HL-60 (cell line): ENCODE results near the gene TTLL8.

Experiments used
- DNase-seq, 2 experiments: peaks; one replicate each; pipeline ENCODE4 v3.0.0-alpha.2; 2010 to 2020; ENCODE audit warnings: low read depth in 1 of 2, low spot score in 1 of 2
- H3K27ac ChIP-seq: fragments of 250-450 bp; sonication (Bioruptor Pico); replicated peaks from 2 replicates; pipeline ENCODE4 v1.5.1; 2020; ENCODE audit warnings: mild to moderate bottlenecking, moderate library complexity
- H3K27me3 ChIP-seq: fragments of 250-450 bp; sonication (Bioruptor Pico); 2 replicates; pipeline ENCODE4 v1.5.1; 2021; ENCODE audit warnings: mild to moderate bottlenecking, moderate library complexity; ENCODE audit not compliant: insufficient read depth, poor library complexity, severe bottlenecking
- H3K4me3 ChIP-seq: replicated peaks from 2 replicates; pipeline ENCODE4 v1.5.1; 2011; ENCODE audit warnings: mild to moderate bottlenecking, control low read depth, low read length; ENCODE audit not compliant: insufficient read depth
- GABPA ChIP-seq: IDR thresholded peaks from 2 replicates; pipeline ENCODE4 v1.6.1; 2012; ENCODE audit warnings: low read depth
- POLR2AphosphoS5 ChIP-seq: IDR thresholded peaks from 2 replicates; pipeline ENCODE4 v1.6.1; 2012; ENCODE audit warnings: low read depth
- SPI1 ChIP-seq: IDR thresholded peaks from 2 replicates; pipeline ENCODE4 v1.6.1; 2012; ENCODE audit warnings: low read depth, mild to moderate bottlenecking, borderline replicate concordance
- TF ChIP-seq, protein P1 (sequence below): IDR thresholded peaks from one replicate; pipeline ENCODE4 v1.5.1; 2011; ENCODE audit warnings: low read length, control low read depth, inconsistent platforms; ENCODE audit not compliant: insufficient read depth
- TF ChIP-seq, protein P2 (sequence below): IDR thresholded peaks from 2 replicates; pipeline ENCODE4 v1.6.1; 2012; ENCODE audit warnings: low read depth; ENCODE audit not compliant: insufficient replicate concordance

TTLL8 gene

GRCh38 chr22:49997251-49997599, 60.9 kb downstream of the TTLL8 start:
- TF ChIP-seq, protein P1, sequence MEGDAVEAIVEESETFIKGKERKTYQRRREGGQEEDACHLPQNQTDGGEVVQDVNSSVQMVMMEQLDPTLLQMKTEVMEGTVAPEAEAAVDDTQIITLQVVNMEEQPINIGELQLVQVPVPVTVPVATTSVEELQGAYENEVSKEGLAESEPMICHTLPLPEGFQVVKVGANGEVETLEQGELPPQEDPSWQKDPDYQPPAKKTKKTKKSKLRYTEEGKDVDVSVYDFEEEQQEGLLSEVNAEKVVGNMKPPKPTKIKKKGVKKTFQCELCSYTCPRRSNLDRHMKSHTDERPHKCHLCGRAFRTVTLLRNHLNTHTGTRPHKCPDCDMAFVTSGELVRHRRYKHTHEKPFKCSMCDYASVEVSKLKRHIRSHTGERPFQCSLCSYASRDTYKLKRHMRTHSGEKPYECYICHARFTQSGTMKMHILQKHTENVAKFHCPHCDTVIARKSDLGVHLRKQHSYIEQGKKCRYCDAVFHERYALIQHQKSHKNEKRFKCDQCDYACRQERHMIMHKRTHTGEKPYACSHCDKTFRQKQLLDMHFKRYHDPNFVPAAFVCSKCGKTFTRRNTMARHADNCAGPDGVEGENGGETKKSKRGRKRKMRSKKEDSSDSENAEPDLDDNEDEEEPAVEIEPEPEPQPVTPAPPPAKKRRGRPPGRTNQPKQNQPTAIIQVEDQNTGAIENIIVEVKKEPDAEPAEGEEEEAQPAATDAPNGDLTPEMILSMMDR = no peak
- no peak for TF ChIP-seq SPI1
- TF ChIP-seq, protein P2, sequence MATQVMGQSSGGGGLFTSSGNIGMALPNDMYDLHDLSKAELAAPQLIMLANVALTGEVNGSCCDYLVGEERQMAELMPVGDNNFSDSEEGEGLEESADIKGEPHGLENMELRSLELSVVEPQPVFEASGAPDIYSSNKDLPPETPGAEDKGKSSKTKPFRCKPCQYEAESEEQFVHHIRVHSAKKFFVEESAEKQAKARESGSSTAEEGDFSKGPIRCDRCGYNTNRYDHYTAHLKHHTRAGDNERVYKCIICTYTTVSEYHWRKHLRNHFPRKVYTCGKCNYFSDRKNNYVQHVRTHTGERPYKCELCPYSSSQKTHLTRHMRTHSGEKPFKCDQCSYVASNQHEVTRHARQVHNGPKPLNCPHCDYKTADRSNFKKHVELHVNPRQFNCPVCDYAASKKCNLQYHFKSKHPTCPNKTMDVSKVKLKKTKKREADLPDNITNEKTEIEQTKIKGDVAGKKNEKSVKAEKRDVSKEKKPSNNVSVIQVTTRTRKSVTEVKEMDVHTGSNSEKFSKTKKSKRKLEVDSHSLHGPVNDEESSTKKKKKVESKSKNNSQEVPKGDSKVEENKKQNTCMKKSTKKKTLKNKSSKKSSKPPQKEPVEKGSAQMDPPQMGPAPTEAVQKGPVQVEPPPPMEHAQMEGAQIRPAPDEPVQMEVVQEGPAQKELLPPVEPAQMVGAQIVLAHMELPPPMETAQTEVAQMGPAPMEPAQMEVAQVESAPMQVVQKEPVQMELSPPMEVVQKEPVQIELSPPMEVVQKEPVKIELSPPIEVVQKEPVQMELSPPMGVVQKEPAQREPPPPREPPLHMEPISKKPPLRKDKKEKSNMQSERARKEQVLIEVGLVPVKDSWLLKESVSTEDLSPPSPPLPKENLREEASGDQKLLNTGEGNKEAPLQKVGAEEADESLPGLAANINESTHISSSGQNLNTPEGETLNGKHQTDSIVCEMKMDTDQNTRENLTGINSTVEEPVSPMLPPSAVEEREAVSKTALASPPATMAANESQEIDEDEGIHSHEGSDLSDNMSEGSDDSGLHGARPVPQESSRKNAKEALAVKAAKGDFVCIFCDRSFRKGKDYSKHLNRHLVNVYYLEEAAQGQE = no peak
- no peak for TF ChIP-seq POLR2AphosphoS5
- TF ChIP-seq GABPA = no peak
- no peak for DNase-seq
- Histone ChIP-seq H3K27ac (no peak overlapping the region), H3K4me3 (no peak overlapping the region), H3K27me3 (peaks cover 5% of the 10 kb centered on the region)

DNA sequence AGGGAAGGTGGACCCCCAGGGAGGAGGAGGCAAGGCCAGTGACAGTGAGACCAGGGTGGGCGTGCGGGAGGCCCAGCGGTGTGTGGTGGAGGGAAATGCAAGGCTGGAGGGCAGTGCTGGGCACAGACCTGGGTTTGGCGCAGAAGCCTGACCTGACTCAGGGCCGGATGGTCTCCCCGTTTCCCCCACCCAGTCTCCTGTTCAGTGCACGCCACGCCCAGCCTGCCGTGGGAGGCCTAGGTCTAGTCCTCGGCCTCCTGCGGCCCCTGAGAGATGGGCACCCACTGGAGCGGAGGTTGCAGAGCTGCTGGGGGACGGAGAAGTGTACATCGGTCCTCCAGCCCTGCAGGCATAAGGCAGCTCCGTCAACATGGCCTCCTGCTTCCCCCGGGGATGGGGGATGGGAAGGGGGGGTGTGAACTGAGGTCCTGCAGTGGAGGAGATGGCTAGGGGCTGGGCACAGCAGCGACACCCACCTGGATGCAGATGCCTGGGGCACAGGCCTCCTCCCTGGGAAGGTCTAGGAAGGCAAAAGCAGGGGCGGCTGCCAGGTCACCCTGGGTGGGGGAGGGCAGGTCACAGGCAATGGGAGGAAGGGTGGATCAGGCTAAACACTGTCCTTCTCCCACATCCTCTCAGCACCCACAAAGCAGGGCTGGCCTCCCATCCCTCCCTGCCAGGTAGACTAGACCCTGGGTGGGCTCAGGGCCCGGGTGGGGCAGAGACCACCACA, 61.4 kb downstream of the TTLL8 start:
- H3K27me3 ChIP-seq = peaks cover 5% of the 10 kb centered on the region
- TF ChIP-seq GABPA = no peak
- TF ChIP-seq, protein P2 = no peak
- DNase-seq = no peak
- H3K4me3 ChIP-seq = no peak overlapping the region
- no peak overlapping the region for H3K27ac ChIP-seq

DNA sequence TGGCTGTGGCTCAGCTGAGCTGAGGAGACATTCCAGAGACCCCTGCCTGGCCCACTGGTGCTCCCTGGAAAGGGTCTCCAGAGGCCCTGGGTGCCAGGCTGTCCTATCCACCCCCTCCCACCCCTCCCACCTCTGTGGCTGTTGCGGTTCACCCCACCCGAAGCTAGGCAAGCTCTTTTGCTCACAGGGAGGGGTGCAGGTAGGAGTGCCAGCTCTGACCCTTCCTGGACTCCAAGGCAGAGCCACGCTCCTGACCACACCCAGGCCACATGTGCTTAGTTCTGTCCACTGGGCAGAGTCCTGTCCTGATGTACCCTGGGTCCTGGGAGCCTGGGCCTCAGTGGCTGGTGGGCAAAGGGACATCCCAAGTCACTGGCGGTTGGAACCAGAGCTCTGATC, 62.0 kb downstream of the TTLL8 start:
- H3K27me3 ChIP-seq = peaks cover 5% of the 10 kb centered on the region
- TF ChIP-seq, protein P2 = no peak
- TF ChIP-seq SPI1 = no peak
- TF ChIP-seq, protein P1 = no peak
- TF ChIP-seq GABPA = no peak
- H3K4me3 ChIP-seq = no peak overlapping the region
- DNase-seq = no peak
- no peak overlapping the region for H3K27ac ChIP-seq
